ENCODE results near the gene NFAT5.
"Not testable (repeated sequence)": the region's sequence is repeated elsewhere in the genome, so short reads cannot be mapped to it uniquely, and the experiment has no call there.

Gene NFAT5

DNA sequence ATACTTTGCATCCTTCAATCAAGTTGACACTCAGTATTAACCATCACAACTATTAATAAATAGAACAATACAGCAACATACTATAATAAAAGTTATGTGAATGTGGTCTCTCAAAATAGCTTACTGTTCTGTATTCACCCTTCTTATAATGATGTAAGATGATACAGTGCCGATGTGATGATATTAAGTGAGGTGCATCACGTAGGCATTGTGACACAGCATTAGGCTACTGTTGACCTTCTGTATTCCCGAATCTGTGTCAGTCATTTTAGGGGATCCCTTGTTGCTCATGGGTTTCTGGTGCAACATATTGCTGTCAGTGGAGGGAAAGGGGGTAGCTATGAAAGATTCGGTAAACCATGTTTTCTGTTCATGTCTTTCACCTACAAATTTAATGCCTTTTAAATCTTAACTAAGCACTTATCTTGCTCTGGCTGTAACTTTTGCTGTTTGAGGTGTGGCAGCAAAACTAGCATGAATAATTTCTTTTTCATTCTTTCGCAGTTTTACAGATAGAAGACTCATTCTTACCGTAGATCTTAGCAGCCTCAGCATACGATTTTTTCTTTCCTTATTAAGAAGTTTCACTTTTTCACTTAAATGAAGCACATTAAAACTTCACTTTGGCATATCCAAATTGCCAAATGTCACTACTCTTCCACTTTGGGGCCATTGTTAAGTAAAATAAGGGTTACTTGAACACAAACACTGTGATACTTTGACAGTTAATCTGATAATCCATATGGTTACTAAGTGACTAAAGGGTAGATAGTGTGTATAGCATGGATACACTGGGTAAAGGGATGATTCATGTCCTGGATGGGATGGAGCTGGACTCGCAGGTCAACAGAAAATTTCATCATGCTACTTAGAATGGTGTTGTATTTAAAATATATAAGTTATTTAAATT is 29.6 kb downstream of the NFAT5 start:
- DNase-seq, result no peak

DNA sequence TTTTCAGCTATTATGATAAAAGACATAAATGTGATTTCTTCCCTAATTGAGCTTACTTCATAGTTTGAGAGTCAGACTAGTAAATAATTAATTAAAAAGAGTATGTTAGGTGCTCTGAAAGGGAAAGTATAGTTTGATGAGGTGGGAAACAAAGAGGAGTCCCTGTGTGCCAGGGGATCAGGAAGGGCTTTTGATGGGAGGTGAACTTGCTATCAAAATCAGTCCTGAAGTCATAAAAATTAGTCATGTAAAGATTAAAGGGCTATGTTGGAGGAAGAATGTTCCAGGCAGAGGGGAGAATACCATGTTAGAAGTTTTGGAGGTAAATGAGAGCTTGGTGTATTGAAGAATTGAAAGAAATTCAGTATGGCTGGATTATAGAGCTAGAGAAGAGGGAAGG is 31.0 kb downstream of the NFAT5 start:
- no peak for DNase-seq

DNA sequence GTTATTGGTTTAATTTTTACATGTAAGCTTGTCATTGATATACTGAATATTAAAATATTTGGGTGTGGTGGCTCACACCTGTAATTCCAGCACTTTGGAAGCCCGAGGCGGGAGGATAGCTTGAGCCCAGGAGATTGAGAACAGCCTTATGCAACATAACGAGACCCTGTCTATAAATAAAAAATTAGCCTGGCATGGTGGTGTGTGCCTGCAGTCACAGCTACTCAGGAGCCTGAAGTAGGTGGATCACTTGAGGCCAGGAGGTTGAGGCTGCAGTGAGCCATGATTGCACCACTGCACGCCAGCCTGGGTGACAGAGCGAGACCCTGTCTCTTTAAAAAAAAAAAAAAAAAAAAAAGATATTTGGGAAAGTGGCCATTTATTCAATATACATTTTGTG is 32.3 kb downstream of the NFAT5 start:
- no peak for DNase-seq

DNA sequence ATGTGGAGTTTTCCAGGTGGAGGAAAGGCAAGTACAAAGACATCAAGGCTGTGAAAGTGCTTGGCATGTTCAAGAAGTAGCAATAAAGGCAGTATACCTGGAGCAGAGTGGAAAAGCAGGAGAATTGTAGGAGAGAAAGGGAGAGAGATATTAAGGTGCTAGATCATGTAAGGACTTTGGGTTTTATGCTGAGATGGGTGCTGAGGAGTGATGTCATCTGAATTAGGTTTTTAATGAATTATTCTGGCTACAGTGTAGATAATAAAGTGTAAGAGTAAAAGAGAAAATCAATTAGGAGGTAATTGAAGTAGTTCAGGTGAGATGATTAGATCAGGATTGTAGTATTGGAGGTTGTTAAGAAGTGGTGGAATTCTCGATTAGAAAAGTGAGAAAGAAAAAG is 34.0 kb downstream of the NFAT5 start:
- DNase-seq, result no peak

DNA sequence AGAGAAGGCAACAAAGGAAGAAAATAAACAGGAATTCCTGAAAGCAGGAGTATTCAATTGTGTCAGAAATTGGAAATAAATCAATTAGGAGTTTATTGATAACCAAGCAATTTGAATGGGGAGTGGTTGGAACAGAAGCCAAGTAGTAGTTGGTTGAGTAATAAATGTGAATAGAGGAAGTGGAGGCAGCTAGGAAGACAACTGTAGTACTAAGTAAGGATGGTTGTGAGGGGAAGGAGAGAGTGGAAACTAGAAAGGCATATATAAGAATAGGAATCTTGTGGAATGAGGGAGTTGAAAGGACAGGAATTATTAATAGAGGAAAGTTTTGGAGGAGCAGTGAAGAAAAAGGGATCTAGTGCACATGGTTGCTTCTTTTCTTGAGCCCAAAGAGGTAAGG is 34.4 kb downstream of the NFAT5 start:
- DNase-seq, result no peak

DNA sequence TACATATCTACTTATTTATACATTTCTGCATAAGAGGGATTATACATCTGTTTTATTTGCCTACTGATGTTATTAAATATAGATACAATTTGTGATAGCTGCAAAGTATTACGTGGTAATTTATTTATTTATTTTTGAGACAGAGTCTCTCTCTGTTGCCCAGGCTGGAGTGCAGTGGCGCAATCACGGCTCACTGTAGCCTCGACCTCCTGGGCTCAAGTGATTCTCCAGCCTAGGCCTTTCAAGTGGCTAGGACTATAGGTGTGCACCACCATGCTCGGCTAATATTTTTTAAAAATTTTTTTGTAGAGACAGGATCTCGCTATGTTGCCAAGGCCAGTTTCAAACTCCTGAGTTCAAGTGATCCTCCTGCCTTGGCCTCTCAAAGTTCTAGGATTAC is 35.5 kb downstream of the NFAT5 start:
- no peak for DNase-seq

DNA sequence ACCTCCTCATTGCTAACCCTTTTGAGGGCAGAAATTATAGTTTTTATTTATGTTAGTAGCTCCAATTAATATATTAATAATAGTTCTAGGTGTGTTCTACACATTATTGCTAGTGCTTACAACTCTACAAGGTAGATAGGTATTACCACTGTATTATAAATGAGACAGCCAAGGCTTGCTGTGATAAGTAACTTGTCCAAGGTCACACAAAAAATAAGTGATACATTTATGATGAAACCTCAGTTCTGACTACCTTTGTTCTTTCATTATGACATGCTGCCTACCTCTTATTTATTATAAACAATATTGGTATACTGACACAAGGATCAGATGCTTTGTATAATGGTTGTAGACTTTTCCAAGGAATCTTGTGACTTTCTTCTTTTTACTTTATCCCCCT is 41.2 kb downstream of the NFAT5 start:
- no peak for DNase-seq

DNA sequence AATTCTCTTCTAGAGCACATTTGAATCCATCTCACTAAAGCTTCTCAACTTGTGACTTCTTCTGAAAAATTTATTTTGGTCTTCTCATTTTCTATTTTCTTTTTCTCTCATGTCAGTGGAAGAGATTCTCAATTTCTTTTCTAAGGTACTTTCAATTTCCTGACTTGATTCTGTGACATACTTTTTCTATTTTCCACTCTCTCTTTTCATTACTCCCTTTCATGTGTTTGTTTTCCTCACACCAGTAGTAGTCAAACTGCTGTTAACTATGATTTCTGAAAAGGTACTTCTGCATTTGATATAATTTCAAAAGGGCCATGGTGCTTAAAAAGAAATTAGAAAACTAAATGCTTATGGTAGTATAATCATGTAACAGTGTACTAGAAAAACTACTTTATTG is 41.9 kb downstream of the NFAT5 start:
- DNase-seq, result no peak

DNA sequence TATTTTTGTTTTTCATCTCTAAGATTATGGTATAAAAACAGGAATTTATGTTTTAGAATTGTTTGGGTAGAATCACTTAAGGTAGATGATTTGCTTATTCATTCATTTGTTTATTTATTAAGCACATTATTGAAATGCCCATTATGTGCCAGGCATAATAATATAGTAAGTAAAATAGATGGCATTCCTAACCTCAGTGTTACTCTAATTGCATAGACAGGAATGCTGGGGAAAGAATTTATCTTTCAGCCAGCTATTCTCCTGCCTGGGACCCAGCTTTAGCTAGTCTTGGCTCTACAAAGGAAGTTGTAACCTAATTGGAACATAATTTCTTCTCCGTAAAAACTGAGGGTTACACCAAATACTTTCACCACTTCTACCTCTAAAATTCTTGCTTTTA is 44.6 kb downstream of the NFAT5 start:
- DNase-seq, result no peak

DNA sequence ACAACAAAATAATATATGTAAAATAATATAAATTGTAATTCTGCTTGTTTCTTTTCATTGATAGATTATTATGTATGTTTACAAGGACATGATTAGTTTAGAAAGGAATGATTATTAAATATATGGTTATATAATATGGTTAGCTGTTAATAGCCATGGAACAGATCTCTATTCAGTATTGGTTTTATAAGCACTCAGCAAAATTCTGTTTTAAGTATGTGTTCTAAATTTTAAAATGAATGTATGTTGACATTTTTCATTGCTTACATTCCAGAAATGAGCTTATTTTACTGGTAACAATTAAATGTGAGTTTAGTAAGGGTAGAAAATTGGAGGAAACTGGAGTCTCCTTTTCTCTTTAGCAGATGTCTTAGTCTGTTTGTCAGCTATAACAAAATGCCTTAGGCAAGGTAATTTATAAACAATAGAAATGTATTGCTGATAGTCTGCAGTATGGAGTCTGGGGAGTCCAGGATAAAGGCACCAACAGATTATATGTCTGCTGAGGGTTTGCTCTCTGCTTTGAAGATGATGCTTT is 45.4 kb downstream of the NFAT5 start:
- no peak for DNase-seq

DNA sequence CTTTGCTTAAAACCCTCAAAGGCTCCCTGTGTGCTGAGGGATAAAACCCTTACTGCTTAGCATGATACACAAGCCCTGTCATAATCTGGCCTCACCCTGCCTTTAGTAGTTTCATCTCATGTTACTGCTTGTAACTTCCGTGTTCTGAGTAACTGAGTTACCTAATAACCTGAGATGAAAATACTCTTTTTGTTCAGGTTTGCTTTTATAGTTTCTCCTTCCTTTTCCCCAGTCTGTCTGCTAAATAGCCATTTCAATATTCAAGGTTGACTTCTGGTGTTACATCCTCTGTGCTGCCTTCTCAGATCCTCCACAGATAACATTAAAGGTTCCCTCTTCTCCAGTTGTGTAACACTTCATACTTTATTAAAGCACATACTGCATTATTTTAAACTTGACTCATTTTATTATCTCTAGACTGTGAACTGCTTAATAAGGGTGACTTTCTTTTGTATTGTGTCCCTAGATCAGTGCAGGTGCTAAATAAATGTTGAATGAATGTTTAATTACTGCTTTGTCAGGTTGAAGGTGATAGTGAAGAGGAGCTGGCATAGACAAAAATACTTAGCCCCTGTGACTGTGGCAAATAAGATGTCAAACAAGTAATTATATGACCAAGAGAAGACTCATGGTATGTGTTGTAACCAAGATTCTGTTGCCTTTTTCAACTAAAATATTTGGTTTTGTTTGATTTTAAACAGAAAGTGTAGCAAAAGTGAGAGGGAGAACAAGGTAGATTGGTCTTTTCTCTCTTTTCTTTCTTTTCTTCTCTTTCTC is 47.8 kb downstream of the NFAT5 start:
- DNase-seq, result no peak

DNA sequence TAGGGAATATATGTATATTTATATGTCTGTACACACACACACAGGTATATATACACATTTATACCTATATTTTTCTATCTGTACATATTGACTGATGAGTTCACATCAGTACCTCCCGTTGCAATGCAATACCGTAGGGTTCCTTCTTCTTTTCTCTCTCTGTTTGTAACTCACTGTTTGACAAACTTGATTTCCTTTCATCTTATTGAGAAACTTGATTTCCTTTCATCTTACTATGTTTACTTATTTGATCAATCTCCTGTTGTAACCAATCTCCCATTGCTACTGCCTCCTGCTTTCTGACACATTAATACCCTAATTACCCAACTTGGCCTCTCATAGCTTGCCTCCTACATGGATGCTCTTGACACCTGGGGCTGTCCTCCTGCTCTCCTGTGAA is 49.8 kb downstream of the NFAT5 start:
- DNase-seq, result no peak

DNA sequence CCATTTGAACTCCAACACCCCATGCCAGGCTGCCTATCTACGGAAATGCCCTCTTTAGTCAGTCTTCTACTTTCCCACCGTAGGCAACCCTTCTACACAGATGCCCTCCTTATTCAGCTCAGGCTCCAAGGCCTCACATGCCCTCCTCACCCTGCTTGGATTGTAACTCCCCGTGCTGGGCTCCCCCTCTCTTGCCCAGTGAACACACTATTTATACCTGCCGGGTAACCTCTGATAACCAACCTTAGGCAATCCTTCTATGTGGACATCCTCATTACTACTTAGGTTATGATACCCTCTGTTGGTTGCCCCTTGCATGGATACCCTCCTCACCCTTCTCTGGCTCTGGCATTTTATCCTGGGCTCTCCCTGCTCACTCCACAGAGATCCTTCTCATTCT is 50.3 kb downstream of the NFAT5 start:
- DNase-seq, result no peak

DNA sequence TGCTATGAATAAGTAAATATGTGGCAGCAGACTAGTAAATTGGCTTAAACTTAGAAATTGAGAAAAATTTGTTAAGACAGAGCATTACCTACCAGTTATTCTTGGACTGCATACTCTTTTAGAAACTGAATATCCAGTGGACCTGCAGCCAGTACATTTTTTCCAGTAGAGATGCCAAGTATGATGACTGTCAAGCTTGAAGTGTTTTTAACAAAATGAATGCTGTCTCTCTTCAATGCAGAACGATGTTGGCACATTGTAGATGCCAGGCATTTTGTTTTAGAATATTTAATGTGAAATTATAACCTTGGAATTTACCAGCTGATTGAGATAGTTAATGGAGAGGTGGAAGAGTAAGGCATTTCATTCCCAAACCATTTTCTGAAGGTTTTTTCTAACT is 52.5 kb downstream of the NFAT5 start:
- DNase-seq, result no peak

DNA sequence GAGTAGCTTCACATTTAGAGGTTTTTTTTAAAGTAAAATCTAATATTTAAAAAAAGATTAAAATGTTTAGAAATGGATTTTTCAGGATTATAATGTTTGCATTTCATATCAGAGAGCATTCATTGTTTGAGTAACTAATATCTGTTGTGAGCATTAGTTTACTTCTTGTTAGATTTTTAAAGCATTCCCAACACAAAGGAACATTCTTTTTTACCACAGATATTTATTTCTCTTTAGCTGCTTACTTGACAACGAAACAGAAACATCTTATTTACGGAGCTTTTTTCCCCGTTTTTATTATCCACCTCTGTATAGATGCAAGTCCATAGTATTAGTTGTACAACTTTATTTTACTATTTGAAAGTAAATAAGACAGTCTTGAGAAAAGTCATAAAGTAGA is 53.0 kb downstream of the NFAT5 start:
- DNase-seq, result no peak

DNA sequence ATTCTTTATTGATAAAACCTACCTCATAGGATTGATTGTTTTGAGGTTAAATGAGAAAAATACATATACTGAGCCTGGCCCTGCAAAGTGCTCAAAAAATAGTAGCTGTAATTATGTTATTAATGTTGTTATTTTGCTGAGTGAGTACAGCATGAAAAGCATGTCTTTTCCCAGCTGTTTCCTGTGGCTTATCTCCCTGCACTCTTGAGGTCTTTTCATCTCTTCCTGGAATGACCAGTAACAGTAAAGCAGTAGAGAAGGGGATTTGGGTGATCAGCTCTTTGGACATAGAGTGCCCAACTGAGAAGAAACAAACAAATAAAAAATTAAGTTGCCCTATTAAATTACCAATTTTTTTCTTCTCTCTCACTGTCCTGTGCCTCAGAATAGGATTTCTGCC is 53.7 kb downstream of the NFAT5 start:
- DNase-seq, result no peak

DNA sequence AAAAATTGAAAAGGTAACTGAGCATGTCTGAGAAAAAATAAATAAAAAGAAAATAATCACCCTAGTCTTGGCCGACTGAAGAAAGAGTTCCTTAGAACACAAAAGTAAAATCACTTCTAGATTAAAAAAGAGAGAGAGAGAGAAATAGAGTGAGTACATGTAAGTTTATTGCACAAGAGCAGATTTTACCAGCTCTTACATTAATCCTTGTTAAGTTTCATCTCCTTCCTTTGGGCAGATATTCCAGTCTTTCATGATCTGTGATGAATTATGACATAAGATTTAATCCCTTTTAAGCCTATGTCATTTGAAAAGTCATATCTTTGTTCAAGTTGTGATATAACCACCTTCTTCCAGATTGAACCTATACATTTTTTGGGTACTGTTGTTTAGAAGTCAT is 54.8 kb downstream of the NFAT5 start:
- DNase-seq, result no peak

DNA sequence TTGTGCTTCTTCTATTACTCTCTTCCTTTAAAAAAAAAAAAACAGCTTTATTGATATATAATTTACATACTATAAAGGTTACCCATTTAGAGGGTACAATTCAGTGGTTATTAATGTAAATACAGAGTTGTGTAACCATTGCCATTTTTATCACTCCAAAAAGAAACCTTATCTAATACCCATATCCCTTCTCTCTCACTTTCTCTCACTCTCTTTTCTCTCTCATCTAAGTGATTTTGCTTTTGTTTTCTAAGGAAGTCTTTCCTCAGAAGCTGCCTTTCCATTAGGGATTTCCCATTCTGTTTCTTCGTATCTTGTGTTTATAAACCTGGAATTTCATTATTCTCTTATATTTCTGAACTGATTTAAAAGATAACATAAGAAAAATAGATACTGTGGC is 55.5 kb downstream of the NFAT5 start:
- no peak for DNase-seq

DNA sequence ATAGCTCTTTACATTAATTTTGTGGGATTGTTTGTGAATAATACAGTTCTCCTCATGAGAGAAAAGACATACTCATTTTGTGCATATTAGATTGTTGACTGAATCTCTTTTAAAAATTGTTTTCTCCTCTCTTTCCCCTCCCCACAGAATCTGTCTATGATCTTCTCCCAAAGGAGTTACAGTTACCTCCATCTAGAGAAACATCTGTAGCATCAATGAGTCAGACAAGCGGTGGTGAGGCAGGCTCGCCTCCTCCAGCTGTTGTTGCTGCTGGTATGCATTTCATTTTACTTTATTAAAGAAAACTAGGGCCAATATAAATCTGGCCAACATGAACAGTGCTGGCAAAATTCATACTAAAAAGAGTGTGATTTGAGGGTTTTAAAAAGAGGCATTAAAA is 60.5 kb downstream of the NFAT5 start:
- DNase-seq, result no peak

DNA sequence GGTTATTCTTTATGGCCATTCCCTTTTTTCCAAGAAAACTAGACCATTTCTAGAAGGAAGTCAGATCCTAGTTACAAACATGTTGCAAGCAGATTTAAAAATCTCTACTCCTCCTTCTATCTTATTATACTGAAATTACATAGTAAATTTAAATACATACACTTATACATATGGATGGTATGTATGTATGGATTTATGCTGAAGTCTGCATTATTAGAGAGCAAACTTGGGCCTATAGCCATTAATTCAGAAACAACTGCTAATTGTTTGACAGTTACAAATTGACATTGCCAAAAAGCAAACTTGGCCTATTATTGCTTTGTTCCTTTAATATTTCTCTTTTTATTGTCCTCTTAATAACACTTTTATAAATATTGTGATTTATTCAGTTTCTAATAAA is 67.1 kb downstream of the NFAT5 start:
- no peak for DNase-seq

DNA sequence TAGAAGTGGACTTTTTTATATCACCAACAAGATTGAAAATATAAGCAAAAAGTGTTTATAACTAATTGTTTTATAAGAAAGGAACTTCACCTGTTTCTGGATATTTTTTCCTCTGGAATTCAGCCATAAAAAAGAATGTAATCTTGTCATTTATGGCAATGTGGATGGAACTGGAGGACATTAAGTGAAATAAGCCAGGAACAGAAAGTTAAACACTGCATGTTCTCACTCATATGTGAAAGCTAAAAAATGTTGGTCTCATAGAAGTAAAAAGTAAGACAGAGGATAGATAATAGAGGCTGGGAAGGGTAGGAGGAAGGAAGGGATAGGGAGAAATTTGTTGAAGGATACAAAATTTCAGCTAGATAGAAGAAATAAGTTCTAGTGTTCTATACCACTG is 67.6 kb downstream of the NFAT5 start:
- no peak for DNase-seq

DNA sequence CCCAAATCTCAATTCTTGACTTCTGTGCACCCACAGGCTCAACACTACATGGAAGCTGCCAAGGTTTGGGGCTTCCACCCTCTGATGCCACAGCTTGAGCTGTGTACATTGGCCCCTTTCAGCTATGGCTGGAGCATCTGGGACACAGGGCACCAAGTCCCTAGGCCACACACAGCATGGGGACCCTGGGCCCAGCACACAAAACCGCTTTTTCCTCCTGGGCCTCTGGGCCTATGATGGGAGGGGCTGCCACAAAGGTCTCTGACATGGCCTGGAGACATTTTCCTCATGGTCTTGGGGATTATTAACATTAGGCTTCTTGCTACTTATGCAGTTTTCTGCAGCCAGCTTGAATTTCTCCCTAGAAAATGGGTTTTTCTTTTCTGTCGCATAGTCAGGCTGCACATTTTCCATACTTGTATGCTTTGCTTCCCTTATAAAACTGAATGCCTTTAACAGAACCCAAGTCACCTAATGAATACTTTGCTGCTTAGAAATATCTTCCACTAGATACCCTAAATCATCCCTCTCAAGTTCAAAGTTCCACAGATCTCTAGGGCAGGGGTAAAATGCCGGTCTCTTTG is 70.9 kb downstream of the NFAT5 start:
- DNase-seq, result not testable (repeated sequence)

DNA sequence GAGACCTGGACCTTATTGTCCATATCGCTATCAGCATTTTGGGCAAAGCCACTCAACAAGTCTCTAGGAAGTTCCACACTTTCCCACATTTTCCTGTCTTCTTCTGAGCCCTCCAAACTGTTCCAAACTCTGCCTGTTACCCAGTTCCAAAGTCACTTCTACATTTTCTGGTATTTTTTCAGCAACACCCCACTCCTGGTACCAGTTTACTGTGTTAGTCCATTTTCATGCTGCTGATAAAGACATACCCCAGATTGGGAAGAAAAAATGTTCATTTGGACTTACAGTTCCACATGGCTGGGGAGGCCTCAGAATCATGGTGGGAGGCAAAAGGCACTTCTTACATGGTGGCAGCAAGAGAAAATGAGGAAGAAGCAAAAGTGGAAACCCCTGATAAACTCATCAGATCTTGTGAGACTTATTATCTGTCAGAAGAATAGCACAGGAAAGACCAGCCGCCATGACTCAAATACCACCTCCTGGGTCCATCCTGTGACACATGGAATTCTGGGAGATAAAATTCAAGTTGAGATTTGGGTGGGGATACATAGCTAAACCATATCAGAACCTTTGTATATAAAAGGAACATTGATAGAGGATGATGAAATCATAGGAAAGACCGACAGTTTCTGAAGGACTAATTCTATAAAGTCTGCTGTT is 71.6 kb downstream of the NFAT5 start:
- not testable (repeated sequence) for DNase-seq

Measured in stimulated activated CD4-positive, alpha-beta T cell treated with anti-CD3 and anti-CD28 coated beads, Interleukin-4, amount 100 ng/mL, for 1 hour (primary cell).